K562 (cell line): ENCODE measurements around the gene SLC66A2. TPM values are rescaled to one million over a fixed set of nuclear protein-coding genes. Genes with fewer than 3 reads are reported as not detected.

ENCODE experiments used
- ATAC-seq: fragments of 200-7000 bp; cut with Tn5 transposase; 3 replicates; pipeline ENCODE4 v1.9.1; 2020; ENCODE audit warnings: moderate library complexity
- BruUV-seq: library from RNA; stranded (reverse); fragments of 400-500 nt; replicated peaks from 2 replicates; lab custom pipeline; 2021; lab: Mats Ljungman, UMichigan
- CTCF ChIA-PET: fragments of 300-600 bp; formaldehyde crosslinking; extraction: SDS; loops from one replicate; lab custom pipeline; 2021; ENCODE audit warnings: low intra/inter-chr PET ratio; lab: Yijun Ruan, JAX
- POLR2A ChIA-PET: fragments of 300-600, 350-650 bp; sonication (Branson Sonifier 250); formaldehyde crosslinking; extraction: SDS; loops from one replicate; lab custom pipeline; 2021; ENCODE audit warnings: antibody characterized with exemption, inconsistent platforms; lab: Yijun Ruan, JAX
- DNase-seq, 4 experiments: peaks; one replicate each; pipeline versions ENCODE4 v3.0.0 to v3.0.0-alpha.2; 2011 to 2018; ENCODE audit warnings: low spot score in 3 of 4, mixed read lengths in 3 of 4; ENCODE audit errors: extremely low read depth in 1 of 4
- FAIRE-seq: peaks from 2 replicates; lab custom pipeline; 2011; peaks lifted over from hg19 to GRCh38; lab: Jason Lieb, UNC
- H2AFZ ChIP-seq: 2 replicates; pipeline ENCODE4 v1.6.0; 2011; ENCODE audit warnings: low read depth, low read length, control low read depth, inconsistent platforms
- H3K27ac ChIP-seq: fragments of 200-600 bp; 3 replicates; pipeline ENCODE4 v1.8.0; 2011; ENCODE audit warnings: low read depth, mild to moderate bottlenecking, control low read depth, inconsistent platforms, low read length, moderate library complexity, mixed read lengths; ENCODE audit errors: extremely low read depth
- H3K27me3 ChIP-seq, 2 experiments: fragments of 300-600 bp in 1 of 2; 2 replicates in 1 of 2; 3 replicates in 1 of 2; pipeline versions ENCODE4 v1.6.0 to v1.8.0; 2011; ENCODE audit warnings: inconsistent platforms in 2 of 2, low read length in 2 of 2, mild to moderate bottlenecking in 1 of 2, mixed read lengths in 1 of 2, moderate library complexity in 1 of 2; ENCODE audit not compliant: control insufficient read depth in 2 of 2, insufficient read depth in 2 of 2
- H3K36me3 ChIP-seq: fragments of 300-600 bp; 3 replicates; pipeline ENCODE4 v1.8.0; 2011; ENCODE audit warnings: mild to moderate bottlenecking, low read length, inconsistent platforms; ENCODE audit not compliant: control insufficient read depth, insufficient read depth
- H3K4me1 ChIP-seq, 2 experiments: fragments of 200-600 bp in 1 of 2; replicated peaks in 1 of 2; 2 replicates in 1 of 2; 3 replicates in 1 of 2; pipeline versions ENCODE4 v1.5.1 to v1.8.0; 2011; ENCODE audit warnings: inconsistent platforms in 2 of 2, low read length in 2 of 2, mild to moderate bottlenecking in 1 of 2, mixed read lengths in 1 of 2, moderate library complexity in 1 of 2; ENCODE audit not compliant: control insufficient read depth in 2 of 2, insufficient read depth in 2 of 2
- H3K4me2 ChIP-seq: 2 replicates; pipeline ENCODE4 v1.6.1; 2011; ENCODE audit warnings: low read length, control low read depth, inconsistent platforms, mixed read lengths; ENCODE audit not compliant: insufficient read depth
- H3K4me3 ChIP-seq: fragments of 200-600 bp; sonication (generic), shearing (Covaris generic); 2 replicates; pipeline ENCODE4 v1.5.1; 2016; ENCODE audit warnings: control low read depth, inconsistent platforms
- H3K79me2 ChIP-seq: fragments of 200-600 bp; 3 replicates; pipeline ENCODE4 v1.8.0; 2011; ENCODE audit warnings: low read length, inconsistent platforms; ENCODE audit not compliant: control insufficient read depth, insufficient read depth
- H3K9ac ChIP-seq, 2 experiments: 2 replicates each; pipeline versions ENCODE4 v1.6.0 to v1.6.1; 2011; ENCODE audit warnings: low read depth in 2 of 2, low read length in 2 of 2, control low read depth in 1 of 2, inconsistent platforms in 1 of 2, mild to moderate bottlenecking in 1 of 2, mixed read lengths in 1 of 2; ENCODE audit not compliant: insufficient read depth in 1 of 2
- H3K9me1 ChIP-seq: one replicate; pipeline ENCODE4 v1.6.0; 2011; ENCODE audit warnings: inconsistent platforms, mild to moderate bottlenecking, low read length, moderate library complexity; ENCODE audit not compliant: control insufficient read depth, insufficient read depth
- H3K9me3 ChIP-seq: replicated peaks from 2 replicates; pipeline ENCODE4 v1.5.1; 2011; ENCODE audit warnings: low read depth, low read length, inconsistent platforms; ENCODE audit not compliant: control insufficient read depth, insufficient read depth
- H4K20me1 ChIP-seq: replicated peaks from 2 replicates; pipeline ENCODE4 v1.6.1; 2011; ENCODE audit warnings: low read length, inconsistent platforms, mixed read lengths; ENCODE audit not compliant: control insufficient read depth, insufficient read depth
- ATF1 ChIP-seq, 2 experiments: fragments of 450-650 bp in 1 of 2; IDR thresholded peaks; 2 replicates each; pipeline ENCODE4 v1.6.1; 2016; ENCODE audit warnings: missing compliant biosample characterization in 1 of 2, missing genetic modification characterization in 1 of 2
- MYC ChIP-seq, 2 experiments: fragments of 250-450 bp in 1 of 2; sonication (Bioruptor Pico) in 1 of 2; IDR thresholded peaks; 2 replicates each; pipeline versions ENCODE4 v1.5.1 to v1.6.1; 2012 to 2021; ENCODE audit warnings: low read depth in 2 of 2, borderline replicate concordance in 1 of 2, improper control_type of control experiment in 1 of 2, low read length in 1 of 2, mild to moderate bottlenecking in 1 of 2, moderate library complexity in 1 of 2
- RAD21 ChIP-seq, 2 experiments: fragments of 250-450 bp in 1 of 2; fragments of 450-650 bp in 1 of 2; sonication (Bioruptor Pico) in 1 of 2; formaldehyde crosslinking in 1 of 2; IDR thresholded peaks in 1 of 2; conservative IDR thresholded peaks in 1 of 2; 2 replicates each; pipeline versions ENCODE4 v1.4.0 to v1.8.0; 2020 to 2022; ENCODE audit warnings: mild to moderate bottlenecking in 2 of 2, moderate library complexity in 1 of 2
- ZNF780A ChIP-seq: fragments of 250-450 bp; sonication (Bioruptor Pico); IDR thresholded peaks from 2 replicates; pipeline ENCODE4 v1.5.0; 2021; ENCODE audit warnings: mild to moderate bottlenecking
- WGBS: fragments of 100-300 bp; shearing (Covaris generic); methylation state at CpG from one replicate; pipeline ENCODE4 v1.1.6; 2016; ENCODE audit warnings: low coverage, mixed read lengths; ENCODE audit not compliant: insufficient coverage; ENCODE audit errors: missing lambda C conversion rate; 5-methylcytosine and 5-hydroxymethylcytosine counted together
- in situ Hi-C: fragments of 300-500 bp; cut with MboI; formaldehyde crosslinking; loops from 4 replicates; pipeline ENCODE4 v1.15.0; 2018; ENCODE audit warnings: inconsistent platforms, mixed read lengths
- intact Hi-C: fragments of 100-400 bp; cut with micrococcal nuclease; formaldehyde crosslinking; loops from 2 replicates; pipeline ENCODE4 v1.14.2; 2022
- polyA plus RNA-seq, 8 experiments: library from polyadenylated mRNA; depleted of rRNA in 4 of 8; stranded (reverse) in 5 of 8; unstranded in 3 of 8; fragments of >200 nt; fragmentation: Nextera tagmentation in 2 of 8; fragmentation: Illumina TruSeq in 1 of 8; extraction: Ambion mirVana in 2 of 8; extraction: Trizol in 1 of 8; gene quantifications; 2 replicates each; pipeline versions ENCODE4 v1.2.1 to v1.2.3, GENCODE V29; 2011 to 2014; ENCODE audit warnings: inconsistent platforms in 1 of 8, missing spikeins in 1 of 8
- total RNA-seq, 7 experiments: library from RNA; depleted of rRNA in 6 of 7; stranded (reverse); fragments of >200 nt in 6 of 7; fragmentation: Illumina TruSeq in 2 of 7; extraction: Trizol in 2 of 7; gene quantifications; 2 replicates each; pipeline versions ENCODE4 v1.2.1 to v1.2.3, GENCODE V29; 2011 to 2021; ENCODE audit warnings: low replicate concordance in 1 of 7
- TF ChIP-seq, protein P1 (sequence below), 2 experiments: IDR thresholded peaks; 2 replicates each; pipeline ENCODE4 v1.6.1; 2012; ENCODE audit warnings: improper control_type of control experiment in 2 of 2, low read depth in 2 of 2, low read length in 2 of 2, borderline replicate concordance in 1 of 2

SLC66A2 gene
- total and polyA plus RNA-seq, 9 of the 15 experiments (the other 6 are each of a cell fraction or from before 2014, with no cell fraction given), result 0.25 to 17.5 (median 5.6) TPM

DNA sequence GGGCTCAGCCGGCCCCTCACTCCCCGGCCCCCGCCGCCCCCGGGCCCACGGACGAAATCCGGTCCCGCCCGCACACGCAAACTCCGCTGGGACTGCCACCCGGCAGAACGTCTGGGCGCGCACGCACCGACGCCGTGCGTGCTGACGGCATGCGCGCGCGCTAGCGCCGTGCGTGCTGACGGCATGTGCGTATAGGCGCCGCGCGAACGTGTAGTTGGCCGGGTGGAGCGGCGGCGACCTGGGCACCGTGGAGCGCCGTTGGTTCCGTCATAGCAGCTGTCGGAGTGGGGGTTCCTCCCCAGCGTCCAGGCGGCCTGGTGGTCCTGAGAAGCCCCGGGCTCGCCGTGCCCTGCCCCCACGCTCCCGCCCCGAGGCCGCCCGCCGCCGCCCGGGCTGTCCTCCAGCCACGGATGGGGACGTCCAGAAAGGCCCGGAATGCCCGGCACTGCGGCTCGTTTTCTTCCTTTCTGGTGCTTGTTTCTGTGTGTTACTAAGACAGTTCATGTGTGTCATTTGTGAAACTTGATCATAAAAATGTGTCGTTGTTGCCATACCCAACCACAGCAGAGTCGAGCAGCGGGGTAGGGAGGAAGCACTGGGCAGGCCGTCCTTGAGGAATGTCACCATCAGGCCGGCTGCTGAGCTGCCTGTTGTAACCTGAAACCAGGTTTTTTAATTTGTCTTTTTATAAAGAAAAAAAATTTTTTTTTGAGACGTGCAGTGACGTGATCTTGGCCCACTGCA lies 37.2 kb upstream of the SLC66A2 start, which contains the start of gene TXNL4A (continued):
- TF ChIP-seq, protein P1, sequence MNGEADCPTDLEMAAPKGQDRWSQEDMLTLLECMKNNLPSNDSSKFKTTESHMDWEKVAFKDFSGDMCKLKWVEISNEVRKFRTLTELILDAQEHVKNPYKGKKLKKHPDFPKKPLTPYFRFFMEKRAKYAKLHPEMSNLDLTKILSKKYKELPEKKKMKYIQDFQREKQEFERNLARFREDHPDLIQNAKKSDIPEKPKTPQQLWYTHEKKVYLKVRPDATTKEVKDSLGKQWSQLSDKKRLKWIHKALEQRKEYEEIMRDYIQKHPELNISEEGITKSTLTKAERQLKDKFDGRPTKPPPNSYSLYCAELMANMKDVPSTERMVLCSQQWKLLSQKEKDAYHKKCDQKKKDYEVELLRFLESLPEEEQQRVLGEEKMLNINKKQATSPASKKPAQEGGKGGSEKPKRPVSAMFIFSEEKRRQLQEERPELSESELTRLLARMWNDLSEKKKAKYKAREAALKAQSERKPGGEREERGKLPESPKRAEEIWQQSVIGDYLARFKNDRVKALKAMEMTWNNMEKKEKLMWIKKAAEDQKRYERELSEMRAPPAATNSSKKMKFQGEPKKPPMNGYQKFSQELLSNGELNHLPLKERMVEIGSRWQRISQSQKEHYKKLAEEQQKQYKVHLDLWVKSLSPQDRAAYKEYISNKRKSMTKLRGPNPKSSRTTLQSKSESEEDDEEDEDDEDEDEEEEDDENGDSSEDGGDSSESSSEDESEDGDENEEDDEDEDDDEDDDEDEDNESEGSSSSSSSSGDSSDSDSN (IDR thresholded peaks at IDR 0.05; ENCODE audit: borderline replicate concordance in 1 of 2, low read depth in 2 of 2, low read length in 2 of 2), result 0 out of 4 replicates have a peak, but pooled peaks of 1 of the 2 experiments have one; percentile 40
- TF ChIP-seq MYC (IDR thresholded peaks at IDR 0.05; ENCODE audit: low read depth, low read length) (peak; percentile 72), MYC (CRISPR knock-in tag; IDR thresholded peaks at IDR 0.05; ENCODE audit: borderline replicate concordance, low read depth) (no peak), RAD21 (CRISPR knock-in tag; conservative IDR thresholded peaks at IDR 0.05 in 1 of 2, IDR thresholded peaks at IDR 0.05 in 1 of 2) (no peak), ATF1 (CRISPR knock-in tag; IDR thresholded peaks at IDR 0.05) (peak; percentile 72), ATF1 (tag; IDR thresholded peaks at IDR 0.05) (peak; percentile 94)

DNA sequence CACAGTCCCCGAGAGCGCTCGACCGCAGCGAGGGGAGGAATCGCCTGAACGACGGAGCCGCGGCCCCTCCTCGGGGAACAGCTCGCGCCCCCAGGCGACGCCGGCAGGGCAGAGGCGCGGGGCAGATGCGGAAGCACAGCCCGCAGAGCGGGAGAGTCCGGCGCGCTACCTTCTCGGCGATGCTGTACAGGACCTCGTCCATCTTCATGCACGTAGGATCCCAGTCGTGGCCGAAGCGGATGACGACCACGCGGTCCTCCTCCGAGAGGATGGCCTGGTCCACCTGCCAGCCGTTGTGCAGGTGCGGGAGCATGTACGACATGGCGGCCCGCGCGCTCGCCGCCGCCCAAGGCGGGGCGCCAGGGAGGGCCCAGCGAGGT lies 36.6 kb upstream of the SLC66A2 start:
- BruUV-seq, result no TSS peak
- Histone ChIP-seq H3K4me2 (peak overlapping the region; percentile 90; the same call in 1 of the 2 replicates), H3K4me1 (peaks cover 13% of the 10 kb centered on the region in 2 experiments; a peak in 4 of 5 replicates), H3K9me3 (no peaks in the 10 kb centered on the region), H3K36me3 (peaks cover 39% of the 10 kb centered on the region), H3K79me2 (peaks cover 64% of the 10 kb centered on the region), H3K9ac (peak overlapping the region; percentile 91 to 96), H3K4me3 (peak overlapping the region; percentile 81), H3K9me1 (no peaks in the 10 kb centered on the region), H3K27ac (peak overlapping the region; percentile 95), H3K27me3 (no peaks in the 10 kb centered on the region), H2AFZ (peak overlapping the region; percentile 81), H4K20me1 (peaks cover 9% of the 10 kb centered on the region; the same call in 1 of the 2 replicates)
- ChIA-PET POLR2A (interaction anchor here (0.6 to 1.7 kb wide), 5 partner anchors 11 to 379 kb away, joined by 3 to 4 read pairs (median 3); no protein-coding TSS in a partner anchor), CTCF (no interaction called here)
- in situ Hi-C loops, result no loop called here
- 0% methylated on average over 18 of the region's 48 CpGs for WGBS
- peak in 2 of 4 experiments; percentile 68 to 71 for DNase-seq
- no peak for FAIRE-seq
- intact Hi-C loops, result loop anchor here (2.0 kb wide), 1 partner anchor 167 kb away; no protein-coding TSS in a partner anchor
- ATAC-seq, result peak; percentile 89
- no peak for TF ChIP-seq ZNF780A (CRISPR knock-in tag)
